GM12865 (cell line): ENCODE measurements around the gene WDSUB1.

Source experiments
- DNase-seq: peaks from one replicate; pipeline ENCODE4 v3.0.0; 2010; ENCODE audit warnings: low read depth
- H3K4me3 ChIP-seq: 2 replicates; pipeline ENCODE4 v1.5.1; 2011; ENCODE audit warnings: mild to moderate bottlenecking, low read depth, low read length, control low read depth
- TF ChIP-seq, protein P1 (sequence below): IDR thresholded peaks from 2 replicates; pipeline ENCODE4 v1.5.1; 2011; ENCODE audit warnings: low read length, control low read depth, low read depth, inconsistent platforms; ENCODE audit not compliant: insufficient read depth; ENCODE audit errors: missing control alignments

Gene WDSUB1

DNA sequence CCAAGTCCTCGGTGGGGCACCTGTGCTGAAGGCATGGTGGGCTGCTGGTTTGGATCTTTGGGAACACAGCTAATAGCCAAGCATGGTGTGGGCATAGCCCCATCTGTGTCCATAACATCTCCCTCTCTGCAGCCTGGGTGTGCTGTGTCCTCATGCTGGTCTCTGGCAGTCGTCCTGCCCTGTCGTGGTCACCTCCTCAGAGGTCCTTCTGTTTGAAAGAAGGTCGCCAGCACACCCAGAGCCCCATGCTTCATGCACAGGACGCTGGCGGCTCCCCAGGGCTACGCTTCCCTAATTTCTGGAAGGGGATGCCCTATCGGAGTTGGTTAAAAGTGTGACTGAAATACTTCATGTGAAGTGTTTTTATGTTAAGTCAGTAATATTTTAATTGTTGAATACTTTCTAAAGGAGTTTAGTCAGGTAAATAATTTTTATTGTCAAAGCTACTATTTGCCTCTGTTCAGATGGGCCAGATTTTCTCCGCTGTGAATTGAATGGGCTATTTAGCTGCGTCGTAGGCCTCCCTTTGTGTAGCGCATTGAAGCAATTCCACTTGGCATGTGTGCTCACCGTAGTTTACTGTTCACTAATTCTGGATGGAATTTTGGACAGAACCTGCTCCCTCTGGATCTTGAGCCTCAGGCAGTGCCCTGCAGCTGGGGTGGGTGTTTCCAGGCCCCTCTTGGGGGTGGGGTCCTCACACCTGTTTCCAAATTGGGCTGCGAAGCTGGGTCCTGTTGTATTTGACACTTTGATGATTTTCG, 81.9 kb downstream of the WDSUB1 start:
- DNase-seq, result no peak
- TF ChIP-seq, protein P1, sequence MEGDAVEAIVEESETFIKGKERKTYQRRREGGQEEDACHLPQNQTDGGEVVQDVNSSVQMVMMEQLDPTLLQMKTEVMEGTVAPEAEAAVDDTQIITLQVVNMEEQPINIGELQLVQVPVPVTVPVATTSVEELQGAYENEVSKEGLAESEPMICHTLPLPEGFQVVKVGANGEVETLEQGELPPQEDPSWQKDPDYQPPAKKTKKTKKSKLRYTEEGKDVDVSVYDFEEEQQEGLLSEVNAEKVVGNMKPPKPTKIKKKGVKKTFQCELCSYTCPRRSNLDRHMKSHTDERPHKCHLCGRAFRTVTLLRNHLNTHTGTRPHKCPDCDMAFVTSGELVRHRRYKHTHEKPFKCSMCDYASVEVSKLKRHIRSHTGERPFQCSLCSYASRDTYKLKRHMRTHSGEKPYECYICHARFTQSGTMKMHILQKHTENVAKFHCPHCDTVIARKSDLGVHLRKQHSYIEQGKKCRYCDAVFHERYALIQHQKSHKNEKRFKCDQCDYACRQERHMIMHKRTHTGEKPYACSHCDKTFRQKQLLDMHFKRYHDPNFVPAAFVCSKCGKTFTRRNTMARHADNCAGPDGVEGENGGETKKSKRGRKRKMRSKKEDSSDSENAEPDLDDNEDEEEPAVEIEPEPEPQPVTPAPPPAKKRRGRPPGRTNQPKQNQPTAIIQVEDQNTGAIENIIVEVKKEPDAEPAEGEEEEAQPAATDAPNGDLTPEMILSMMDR, result no peak
- H3K4me3 ChIP-seq, result no peak overlapping the region

DNA sequence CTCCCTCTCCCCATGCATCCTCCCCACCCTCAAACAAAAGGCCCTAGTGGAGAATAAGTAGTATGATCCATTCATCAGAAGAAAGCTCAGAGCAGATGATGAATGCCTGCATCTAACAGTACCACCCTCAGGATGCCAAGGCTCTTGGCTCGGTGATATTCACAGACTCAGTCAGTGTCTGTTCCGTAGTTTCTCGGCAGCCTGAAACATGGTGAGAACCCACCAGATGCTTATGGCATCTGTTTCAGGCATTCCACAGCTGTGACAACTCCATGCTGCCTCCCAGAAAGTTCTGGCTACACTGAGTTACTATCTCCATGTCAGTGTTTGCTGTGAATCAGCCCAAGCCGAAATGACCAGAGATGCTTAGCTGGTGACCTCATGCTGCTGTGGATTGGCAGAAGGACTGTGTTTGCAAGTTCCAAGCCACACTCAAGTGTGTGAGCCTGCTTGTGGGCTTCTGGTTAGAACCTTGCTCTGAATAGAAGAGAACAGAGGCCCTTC, 83.9 kb downstream of the WDSUB1 start:
- TF ChIP-seq, protein P1, result no peak
- no peak for DNase-seq
- H3K4me3 ChIP-seq, result no peak overlapping the region

DNA sequence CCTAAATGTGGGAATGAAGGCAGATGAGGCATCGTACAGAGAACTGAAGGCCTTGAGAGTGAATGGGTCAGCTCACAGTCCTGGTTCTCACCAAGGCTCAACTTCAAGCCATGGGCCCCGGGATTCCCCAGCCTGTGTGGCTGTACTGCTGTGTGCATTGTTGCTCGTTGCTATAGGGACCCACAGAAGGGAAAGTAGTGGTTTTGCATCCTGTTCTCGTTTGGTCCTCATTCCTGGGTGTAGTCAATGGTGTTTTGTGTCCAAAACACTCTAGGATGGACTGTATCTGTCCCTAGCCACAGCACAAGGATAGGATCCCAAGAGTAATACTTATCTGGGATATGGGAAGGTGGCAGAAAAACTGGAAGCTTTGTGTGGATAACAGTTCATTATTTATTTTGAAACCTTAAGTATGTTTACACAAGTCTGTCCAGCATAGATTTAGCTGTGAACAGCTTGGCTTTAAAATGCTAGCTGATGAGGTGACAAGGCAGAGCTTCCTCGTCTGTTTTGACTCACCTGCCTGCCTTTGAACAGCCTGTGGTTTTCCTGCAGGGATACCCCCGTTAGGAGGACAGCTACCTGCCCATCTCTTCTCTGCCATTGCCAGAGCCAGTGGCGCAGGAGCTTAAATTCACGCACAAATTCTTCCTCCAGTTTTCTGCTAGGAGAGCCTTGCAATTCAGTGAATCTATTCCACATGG, 85.0 kb downstream of the WDSUB1 start:
- peak; percentile 78 for DNase-seq
- H3K4me3 ChIP-seq, result no peak overlapping the region
- TF ChIP-seq, protein P1, result no peak

DNA sequence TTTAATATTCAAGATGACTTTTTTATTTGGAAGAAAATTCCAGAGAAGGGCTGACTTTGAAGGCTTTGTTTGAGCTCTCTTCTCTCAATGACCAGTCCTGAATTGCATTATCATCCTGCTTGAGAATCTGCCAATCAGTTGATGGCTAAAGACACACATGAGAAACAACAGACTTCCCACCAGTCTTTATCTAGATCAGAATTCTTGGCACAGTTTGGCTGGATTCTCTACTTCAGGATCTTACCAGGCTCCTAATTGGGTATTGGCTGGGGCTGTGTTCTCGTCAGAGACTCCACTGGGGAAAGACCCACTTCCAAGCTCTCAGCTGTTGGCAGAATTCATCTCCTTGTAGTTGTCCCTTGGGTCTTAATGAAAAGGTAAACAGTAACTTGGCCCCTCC, 86.0 kb downstream of the WDSUB1 start:
- no peak overlapping the region for H3K4me3 ChIP-seq
- TF ChIP-seq, protein P1, result no peak
- no peak for DNase-seq

DNA sequence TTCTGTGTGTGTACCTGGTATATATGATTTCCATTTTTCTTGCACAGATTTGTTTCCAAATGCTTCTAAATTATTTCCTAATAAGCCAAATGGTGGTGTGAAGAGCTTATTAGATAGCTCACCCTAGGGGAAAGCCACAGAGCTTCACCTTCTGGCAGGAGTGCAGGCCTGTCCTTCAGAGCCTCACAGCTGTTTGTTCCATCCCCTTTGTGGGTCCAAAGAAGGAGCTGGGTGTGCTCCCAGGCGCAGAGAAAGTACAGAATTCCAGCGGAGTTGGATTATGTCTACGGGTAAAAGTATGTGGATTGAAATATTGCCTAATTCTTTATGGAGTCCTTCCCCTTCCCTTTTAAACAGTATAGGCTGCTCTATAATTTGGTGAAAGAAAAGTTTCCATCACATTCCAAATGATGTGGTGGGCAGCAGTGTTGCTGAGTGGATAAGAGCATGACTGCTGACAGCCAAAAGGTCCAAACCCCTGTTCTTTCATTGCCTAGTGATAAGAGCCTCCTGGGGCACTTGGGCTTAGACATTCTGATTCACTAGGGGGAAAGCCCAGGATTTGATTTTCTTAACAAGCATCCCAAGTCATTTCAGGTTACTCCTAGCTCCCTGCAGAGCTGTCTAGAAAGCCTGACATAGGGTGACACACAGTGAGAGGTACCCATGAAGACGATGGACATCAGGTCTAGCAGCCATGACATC, 86.6 kb downstream of the WDSUB1 start:
- TF ChIP-seq, protein P1, result no peak
- DNase-seq, result no peak

DNA sequence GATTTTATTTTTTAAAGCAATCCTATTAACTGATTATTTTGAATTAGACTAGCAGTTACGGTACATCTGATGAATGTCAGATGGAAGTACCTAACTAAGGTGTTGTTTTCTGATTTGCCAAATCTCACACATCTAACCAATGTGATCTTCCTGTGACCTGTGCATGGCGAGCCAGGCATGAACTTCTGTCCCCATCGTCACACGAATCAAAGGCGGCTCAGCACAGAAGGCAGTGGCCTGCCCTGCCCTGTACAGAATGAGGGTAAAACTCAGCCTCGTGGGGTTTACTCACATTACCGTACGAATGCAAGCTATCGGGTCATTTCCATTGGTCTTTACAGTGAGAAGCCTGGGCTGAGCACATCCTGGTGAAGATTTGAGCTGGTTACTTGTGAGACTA, 87.3 kb downstream of the WDSUB1 start:
- no peak for DNase-seq
- TF ChIP-seq, protein P1, result no peak

More for the DNA sequence above, 86.6 kb downstream of the WDSUB1 start:
- H3K4me3 ChIP-seq, result no peak overlapping the region

More for the DNA sequence above, 87.3 kb downstream of the WDSUB1 start:
- H3K4me3 ChIP-seq, result no peak overlapping the region
